Measurements from ENCODE around the gene TM7SF3. TPM values are rescaled to one million over a fixed set of nuclear protein-coding genes. Genes with fewer than 3 reads are reported as not detected.

The TM7SF3 gene
- total and polyA plus RNA-seq, 2 donors from 2014 or later, result 63.1 to 70.1 TPM

GRCh38 chr12:26994109-26994508 is 20.1 kb downstream of the TM7SF3 start:
- no peak for TF ChIP-seq CTCF (IDR thresholded peaks at IDR 0.05; ENCODE audit: borderline replicate concordance, extremely low read depth, insufficient read depth)
- no peak for FAIRE-seq
- DNase-seq, result no peak
- no peaks in the 10 kb centered on the region for H3K9me3 ChIP-seq (ENCODE audit: control insufficient read depth in 2 of 3, insufficient read depth in 1 of 3, low read length in 3 of 3)
- peaks cover 5 to 40% (median 30%) of the 10 kb centered on the region in 3 donors for H3K36me3 ChIP-seq (ENCODE audit: control insufficient read depth in 2 of 3, insufficient read depth in 3 of 3, low read length in 3 of 3)
- H3K27ac ChIP-seq (ENCODE audit: low read depth in 2 of 2, low read length in 2 of 2), result no peak overlapping the region
- no peak overlapping the region for H3K9ac ChIP-seq (ENCODE audit: low read length in 3 of 3)
- no peaks in the 10 kb centered on the region for H3K27me3 ChIP-seq (ENCODE audit: control insufficient read depth, insufficient read depth, low read length)
- H3K4me1 ChIP-seq (ENCODE audit: control insufficient read depth in 2 of 3, insufficient read depth in 2 of 3, low read depth in 1 of 3, low read length in 3 of 3), result peaks cover 0 to 4% (median 4%) of the 10 kb centered on the region in 3 donors
- intact Hi-C loops (cut with DNase I), result no loop called here
- no peak overlapping the region for H3K4me3 ChIP-seq (ENCODE audit: low read length in 3 of 3)

- Histone ChIP-seq H3K27ac (ENCODE audit: low read depth in 2 of 2, low read length in 2 of 2) (no peak overlapping the region), H3K4me3 (ENCODE audit: low read length in 3 of 3) (no peak overlapping the region), H3K9me3 (ENCODE audit: control insufficient read depth in 2 of 3, insufficient read depth in 1 of 3, low read length in 3 of 3) (no peaks in the 10 kb centered on the region), H3K9ac (ENCODE audit: low read length in 3 of 3) (no peak overlapping the region), H3K4me1 (ENCODE audit: control insufficient read depth in 2 of 3, insufficient read depth in 2 of 3, low read depth in 1 of 3, low read length in 3 of 3) (peaks cover 0 to 4% (median 4%) of the 10 kb centered on the region in 3 donors), H3K27me3 (ENCODE audit: control insufficient read depth, insufficient read depth, low read length) (no peaks in the 10 kb centered on the region), H3K36me3 (ENCODE audit: control insufficient read depth in 2 of 3, insufficient read depth in 3 of 3, low read length in 3 of 3) (peaks cover 2 to 31% (median 21%) of the 10 kb centered on the region in 3 donors)
- no peak for DNase-seq
- intact Hi-C loops (cut with DNase I), result no loop called here
- no peak for FAIRE-seq
- no peak for TF ChIP-seq CTCF (IDR thresholded peaks at IDR 0.05; ENCODE audit: borderline replicate concordance, extremely low read depth, insufficient read depth)
Measured at GRCh38 chr12:26991826-26992225, 22.4 kb downstream of the TM7SF3 start.

GRCh38 chr12:26989873-26990272 is 24.3 kb downstream of the TM7SF3 start:
- Histone ChIP-seq H3K9me3 (ENCODE audit: control insufficient read depth in 2 of 3, insufficient read depth in 1 of 3, low read length in 3 of 3) (no peaks in the 10 kb centered on the region), H3K27me3 (ENCODE audit: control insufficient read depth, insufficient read depth, low read length) (no peaks in the 10 kb centered on the region), H3K36me3 (ENCODE audit: control insufficient read depth in 2 of 3, insufficient read depth in 3 of 3, low read length in 3 of 3) (peaks cover 0 to 22% (median 15%) of the 10 kb centered on the region in 3 donors), H3K27ac (ENCODE audit: low read depth in 2 of 2, low read length in 2 of 2) (no peak overlapping the region), H3K4me3 (ENCODE audit: low read length in 3 of 3) (no peak overlapping the region), H3K9ac (ENCODE audit: low read length in 3 of 3) (no peak overlapping the region), H3K4me1 (ENCODE audit: control insufficient read depth in 2 of 3, insufficient read depth in 2 of 3, low read depth in 1 of 3, low read length in 3 of 3) (peaks cover 0 to 4% (median 0%) of the 10 kb centered on the region in 3 donors)
- no peak for TF ChIP-seq CTCF (IDR thresholded peaks at IDR 0.05; ENCODE audit: borderline replicate concordance, extremely low read depth, insufficient read depth)
- intact Hi-C loops (cut with DNase I), result no loop called here
- FAIRE-seq (no peak), DNase-seq (no peak)

GRCh38 chr12:26988703-26989102 is 25.5 kb downstream of the TM7SF3 start:
- intact Hi-C loops (cut with DNase I), result no loop called here
- H3K4me3 ChIP-seq (ENCODE audit: low read length in 3 of 3), result no peak overlapping the region
- H3K9ac ChIP-seq (ENCODE audit: low read length in 3 of 3), result no peak overlapping the region
- no peak overlapping the region for H3K27ac ChIP-seq (ENCODE audit: low read depth in 2 of 2, low read length in 2 of 2)
- H3K27me3 ChIP-seq (ENCODE audit: control insufficient read depth, insufficient read depth, low read length), result no peaks in the 10 kb centered on the region
- DNase-seq, result no peak
- peaks cover 0 to 4% (median 0%) of the 10 kb centered on the region in 3 donors for H3K4me1 ChIP-seq (ENCODE audit: control insufficient read depth in 2 of 3, insufficient read depth in 2 of 3, low read depth in 1 of 3, low read length in 3 of 3)
- no peak for TF ChIP-seq CTCF (IDR thresholded peaks at IDR 0.05; ENCODE audit: borderline replicate concordance, extremely low read depth, insufficient read depth)
- H3K36me3 ChIP-seq (ENCODE audit: control insufficient read depth in 2 of 3, insufficient read depth in 3 of 3, low read length in 3 of 3), result peaks cover 0 to 17% (median 13%) of the 10 kb centered on the region in 3 donors
- no peaks in the 10 kb centered on the region for H3K9me3 ChIP-seq (ENCODE audit: control insufficient read depth in 2 of 3, insufficient read depth in 1 of 3, low read length in 3 of 3)
- no peak for FAIRE-seq

All from kidney (tissue), 14 donors.